ENCODE results near the gene ZNF534. TPM values are rescaled to one million over a fixed set of nuclear protein-coding genes. Genes with fewer than 3 reads are reported as not detected.
A peak's percentile ranks its signal among the peaks of the same experiment; 100 is the strongest.
"Not testable (repeated sequence)": the region's sequence is repeated elsewhere in the genome, so short reads cannot be mapped to it uniquely, and the experiment has no call there.

Gene ZNF534
- total and polyA plus RNA-seq, 3 donors from 2014 or later: 2.1 to 8.3 (median 3.7) TPM

DNA sequence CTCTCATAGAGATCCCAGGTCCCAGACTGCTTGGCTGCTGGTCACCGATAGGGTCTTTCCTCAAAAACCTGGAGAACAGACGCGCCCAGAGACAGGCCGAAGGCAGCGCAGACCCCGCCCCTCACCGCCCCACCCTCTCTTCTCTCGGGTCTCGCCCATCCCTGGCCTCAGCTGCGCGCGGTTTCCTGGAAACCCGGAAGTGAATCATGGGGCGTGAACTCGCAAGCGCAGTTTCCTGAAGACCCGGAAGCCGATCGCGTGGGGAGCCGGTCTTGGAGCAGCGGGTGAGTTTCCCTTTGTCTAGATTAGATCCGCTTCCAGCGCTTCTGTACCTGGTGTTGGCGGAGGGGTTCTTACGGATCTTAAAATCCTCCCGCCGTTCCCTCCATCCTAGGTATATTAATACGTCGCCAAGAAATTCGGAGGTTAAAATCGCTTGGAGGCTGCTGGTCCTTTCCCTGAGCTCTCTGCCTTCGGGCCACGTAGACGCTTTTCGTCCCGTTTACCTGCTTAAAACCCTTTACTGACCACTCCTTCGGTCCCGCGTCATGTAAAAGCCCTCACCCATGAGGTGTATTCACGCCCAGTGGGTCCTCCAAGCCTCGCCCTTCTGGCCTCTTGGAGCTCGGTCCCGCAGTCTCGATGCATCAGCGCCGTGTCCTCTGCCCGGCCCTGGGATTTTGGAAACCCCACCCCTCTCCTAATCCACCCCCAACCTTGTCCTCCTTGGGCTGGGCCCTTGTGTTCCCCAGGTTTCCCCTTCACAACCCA is 24.6 kb downstream of the ZNF534 start, which contains the start of gene ZNF578:
Gene ZNF578 (plus strand): TSS at position 230 of the 771 bp plus-strand sequence. CDS start 48,293 bp downstream, outside the sequence.
- intact Hi-C loops (cut with DNase I; ENCODE audit: low total_unique reads): no loop called here
- H3K27me3 ChIP-seq: no peaks in the 10 kb centered on the region
- peak within 1 kb of the TSS in 1 of 2 donors; percentile 34 for H3K27ac ChIP-seq
- H3K4me1 ChIP-seq: peaks cover 5% of the 10 kb centered on the region
- 1% methylated on average over 33 to 48 of the region's 48 CpGs for WGBS, 2 donors
- H3K36me3 ChIP-seq (ENCODE audit: low read depth, missing control alignments): no peaks in the 10 kb centered on the region
- H3K9me3 ChIP-seq: no peaks in the 10 kb centered on the region
- DNase-seq: peak; percentile 94
- no peak for TF ChIP-seq POLR2A (IDR thresholded peaks at IDR 0.05)
- TF ChIP-seq, protein P1, sequence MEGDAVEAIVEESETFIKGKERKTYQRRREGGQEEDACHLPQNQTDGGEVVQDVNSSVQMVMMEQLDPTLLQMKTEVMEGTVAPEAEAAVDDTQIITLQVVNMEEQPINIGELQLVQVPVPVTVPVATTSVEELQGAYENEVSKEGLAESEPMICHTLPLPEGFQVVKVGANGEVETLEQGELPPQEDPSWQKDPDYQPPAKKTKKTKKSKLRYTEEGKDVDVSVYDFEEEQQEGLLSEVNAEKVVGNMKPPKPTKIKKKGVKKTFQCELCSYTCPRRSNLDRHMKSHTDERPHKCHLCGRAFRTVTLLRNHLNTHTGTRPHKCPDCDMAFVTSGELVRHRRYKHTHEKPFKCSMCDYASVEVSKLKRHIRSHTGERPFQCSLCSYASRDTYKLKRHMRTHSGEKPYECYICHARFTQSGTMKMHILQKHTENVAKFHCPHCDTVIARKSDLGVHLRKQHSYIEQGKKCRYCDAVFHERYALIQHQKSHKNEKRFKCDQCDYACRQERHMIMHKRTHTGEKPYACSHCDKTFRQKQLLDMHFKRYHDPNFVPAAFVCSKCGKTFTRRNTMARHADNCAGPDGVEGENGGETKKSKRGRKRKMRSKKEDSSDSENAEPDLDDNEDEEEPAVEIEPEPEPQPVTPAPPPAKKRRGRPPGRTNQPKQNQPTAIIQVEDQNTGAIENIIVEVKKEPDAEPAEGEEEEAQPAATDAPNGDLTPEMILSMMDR (IDR thresholded peaks at IDR 0.05): no peak
- H3K4me3 ChIP-seq: peak within 1 kb of the TSS; percentile 67 to 76

DNA sequence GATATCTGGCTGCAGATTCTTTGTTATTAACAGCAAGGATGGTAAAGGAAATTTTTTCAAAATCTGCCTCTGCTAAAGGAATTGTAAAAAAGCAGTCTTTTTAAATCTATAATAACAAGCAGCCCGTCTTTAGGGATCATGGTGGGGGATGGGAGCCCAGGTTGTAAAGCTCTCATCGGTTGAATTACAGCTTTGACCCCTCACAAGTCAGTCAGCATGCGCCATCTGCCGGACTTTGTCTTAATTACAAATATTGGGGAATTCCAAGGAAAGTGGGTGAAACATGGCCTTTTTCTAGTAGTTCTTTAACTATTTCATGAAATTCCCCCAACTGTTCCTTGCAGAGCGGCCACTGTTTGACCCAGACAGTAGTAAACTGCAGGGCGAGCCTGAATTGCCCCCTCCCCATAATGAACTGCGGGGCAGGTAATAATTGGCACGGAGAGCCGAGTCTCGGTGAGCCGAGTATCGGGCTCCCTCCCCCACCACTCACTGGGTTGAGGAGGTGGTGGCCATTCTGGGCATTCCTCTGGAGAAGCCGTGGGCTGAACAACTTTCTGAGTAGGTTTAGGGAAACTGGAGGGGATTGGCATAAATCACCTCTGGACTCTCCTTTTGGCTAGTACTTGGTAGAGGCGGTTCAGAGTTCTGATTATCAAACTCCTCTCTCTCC is 36.0 kb downstream of the ZNF534 start:
- no peaks in the 10 kb centered on the region for H3K27me3 ChIP-seq
- peak; percentile 34 for DNase-seq
- H3K36me3 ChIP-seq (ENCODE audit: low read depth, missing control alignments): no peaks in the 10 kb centered on the region
- H3K9me3 ChIP-seq: no peaks in the 10 kb centered on the region
- intact Hi-C loops (cut with DNase I; ENCODE audit: low total_unique reads): no loop called here
- 65 to 69% methylated on average over 13 to 14 of the region's 14 CpGs for WGBS, 2 donors
- H3K4me1 ChIP-seq: peaks cover 3% of the 10 kb centered on the region
- no peak overlapping the region for H3K4me3 ChIP-seq
- no peak overlapping the region for H3K27ac ChIP-seq
- no peak for TF ChIP-seq POLR2A (IDR thresholded peaks at IDR 0.05)
- TF ChIP-seq, protein P1 (IDR thresholded peaks at IDR 0.05): no peak

DNA sequence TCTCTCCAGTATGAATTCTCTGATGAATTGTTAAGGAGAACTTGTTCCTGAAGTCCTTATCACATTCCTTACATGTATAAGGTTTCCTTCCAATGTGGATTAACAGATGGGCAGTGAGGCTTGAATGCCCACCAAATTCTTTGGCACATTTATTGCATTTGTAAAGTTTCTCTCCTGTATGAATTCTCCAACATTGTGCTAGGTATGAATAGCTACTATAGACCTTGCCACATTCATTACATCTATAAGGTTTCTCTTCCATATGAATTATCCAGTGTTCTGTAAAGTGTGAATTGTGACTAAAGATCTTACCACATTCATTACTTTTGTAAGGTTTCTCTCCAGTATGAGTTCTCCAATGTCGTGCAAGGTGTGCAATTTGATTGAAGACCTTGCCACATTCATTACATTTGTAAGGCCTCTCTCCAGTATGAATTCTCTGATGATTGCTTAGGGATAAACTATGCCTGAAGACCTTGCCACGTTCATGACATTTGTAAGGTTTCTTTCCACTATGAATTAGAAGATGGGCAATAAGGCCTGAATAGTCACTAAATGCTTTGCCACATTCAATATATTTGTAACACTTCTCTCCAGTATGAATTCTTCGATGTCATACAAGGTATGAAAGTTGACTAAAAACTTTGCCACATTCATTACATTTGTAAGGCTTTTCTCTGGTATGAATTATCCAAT is 44.9 kb downstream of the ZNF534 start:
- no peak overlapping the region for H3K27ac ChIP-seq
- no peaks in the 10 kb centered on the region for H3K27me3 ChIP-seq
- intact Hi-C loops (cut with DNase I; ENCODE audit: low total_unique reads): no loop called here
- no peaks in the 10 kb centered on the region for H3K36me3 ChIP-seq (ENCODE audit: low read depth, missing control alignments)
- no peaks in the 10 kb centered on the region for H3K4me1 ChIP-seq
- DNase-seq: no peak
- no peak for TF ChIP-seq POLR2A (IDR thresholded peaks at IDR 0.05)
- TF ChIP-seq, protein P1 (IDR thresholded peaks at IDR 0.05): no peak
- 97% methylated on average over 3 of the region's 3 CpGs for WGBS, 2 donors
- no peak overlapping the region for H3K4me3 ChIP-seq
- no peaks in the 10 kb centered on the region for H3K9me3 ChIP-seq

DNA sequence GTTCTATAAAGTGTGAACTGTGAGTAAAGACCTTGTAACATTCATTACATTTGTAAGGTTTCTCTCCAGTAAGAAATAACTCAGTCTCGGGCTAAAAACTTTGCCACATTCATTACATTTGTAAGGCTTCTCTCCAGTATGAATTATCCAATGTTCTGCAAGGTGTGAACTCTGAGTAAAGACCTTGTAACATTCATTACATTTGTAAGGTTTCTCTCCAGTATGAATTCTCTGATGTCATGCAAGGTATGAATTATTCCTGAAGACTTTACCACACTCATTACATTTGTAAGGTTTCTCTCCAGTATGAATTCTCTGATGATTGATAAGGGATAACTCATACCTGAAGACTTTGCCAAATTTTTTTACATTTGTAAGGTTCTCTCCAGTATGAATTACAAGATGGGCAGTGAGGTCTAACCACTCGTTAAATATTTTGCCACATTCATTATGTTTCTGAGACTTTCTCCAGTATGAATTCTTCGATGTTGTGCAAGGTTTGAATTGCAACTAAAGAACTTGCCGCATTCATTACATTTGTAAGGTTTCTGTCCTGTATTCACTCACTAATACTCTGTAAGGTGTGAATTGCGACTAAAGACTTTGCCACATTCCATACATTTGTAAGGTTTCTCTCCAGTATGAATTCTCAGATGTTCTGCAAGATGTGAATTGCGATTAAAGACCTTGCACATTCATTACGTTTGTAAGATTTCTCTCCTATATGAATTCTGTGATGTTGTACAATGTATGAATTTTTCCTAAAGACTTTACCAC is 45.6 kb downstream of the ZNF534 start:
- no peak for DNase-seq
- 95 to 97% methylated on average over 7 of the region's 7 CpGs for WGBS, 2 donors
- Histone ChIP-seq H3K27ac (no peak overlapping the region), H3K4me3 (no peak overlapping the region), H3K9me3 (no peaks in the 10 kb centered on the region), H3K27me3 (no peaks in the 10 kb centered on the region), H3K36me3 (ENCODE audit: low read depth, missing control alignments) (no peaks in the 10 kb centered on the region), H3K4me1 (no peaks in the 10 kb centered on the region)
- TF ChIP-seq, protein P1 (IDR thresholded peaks at IDR 0.05): no peak
- no peak for TF ChIP-seq POLR2A (IDR thresholded peaks at IDR 0.05)
- intact Hi-C loops (cut with DNase I; ENCODE audit: low total_unique reads): no loop called here

DNA sequence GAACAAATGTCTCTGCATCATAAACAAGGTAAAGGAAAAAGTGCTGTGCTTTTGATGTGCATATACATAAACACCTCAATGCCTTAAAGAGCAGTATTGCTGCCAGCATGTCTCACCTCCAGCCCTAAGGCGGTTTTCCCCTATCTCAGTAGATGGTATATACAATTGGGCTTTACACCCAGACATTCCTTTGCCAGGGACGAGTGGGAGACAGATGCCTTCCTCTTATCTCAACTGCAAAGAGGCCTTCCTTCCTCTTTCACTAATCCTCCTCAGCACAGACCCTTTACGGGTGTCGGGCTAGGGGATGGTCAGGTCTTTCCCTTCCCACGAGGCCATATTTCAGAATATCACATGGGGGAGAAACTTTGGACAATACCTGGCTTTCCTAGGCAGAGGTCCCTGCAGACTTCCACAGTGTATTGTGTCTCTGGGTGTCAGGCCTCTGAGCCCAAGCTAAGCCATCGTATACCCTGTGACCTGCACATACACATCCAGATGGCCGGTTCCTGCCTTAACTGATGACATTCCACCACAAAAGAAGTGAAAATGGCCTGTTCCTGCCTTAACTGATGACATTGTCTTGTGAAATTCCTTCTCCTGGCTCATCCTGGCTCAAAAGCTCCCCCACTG is 55.3 kb downstream of the ZNF534 start:
- 48 to 54% methylated on average over 4 to 7 of the region's 7 CpGs for WGBS, 2 donors
- intact Hi-C loops (cut with DNase I; ENCODE audit: low total_unique reads); H3K9me3 ChIP-seq: not testable (repeated sequence)

DNA sequence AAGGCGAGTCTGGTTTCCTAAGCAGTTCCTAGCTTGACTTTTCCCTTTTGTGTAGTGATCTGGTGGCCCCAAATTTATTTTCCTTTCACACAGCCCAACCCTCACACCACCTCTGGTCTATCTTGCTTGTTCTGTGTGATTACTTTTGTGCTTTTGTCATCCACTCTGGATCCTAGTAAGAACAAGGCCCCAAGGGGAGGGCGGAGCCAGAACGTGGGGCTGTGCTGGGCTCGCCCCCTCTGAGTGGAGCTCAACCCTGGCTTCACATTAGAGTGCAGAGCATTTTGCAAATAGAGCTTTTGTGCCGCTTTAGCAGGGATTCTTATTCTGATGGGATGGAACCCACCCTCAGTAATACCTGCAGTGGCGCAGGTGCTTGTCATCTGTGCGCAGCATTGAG is 56.1 kb downstream of the ZNF534 start:
- H3K4me1 ChIP-seq; H3K27me3 ChIP-seq; H3K36me3 ChIP-seq (ENCODE audit: low read depth, missing control alignments); DNase-seq; H3K9me3 ChIP-seq; intact Hi-C loops (cut with DNase I; ENCODE audit: low total_unique reads); H3K4me3 ChIP-seq; H3K27ac ChIP-seq: not testable (repeated sequence)
- WGBS, 2 donors: 54 to 65% methylated on average over 7 of the region's 7 CpGs

More for the DNA sequence above, 55.3 kb downstream of the ZNF534 start:
- H3K36me3 ChIP-seq (ENCODE audit: low read depth, missing control alignments); DNase-seq; H3K4me3 ChIP-seq; H3K4me1 ChIP-seq; H3K27ac ChIP-seq; H3K27me3 ChIP-seq: not testable (repeated sequence)

All from testis (tissue), 3 donors.